Measurements from ENCODE around the gene FSCN2.
"Not testable (repeated sequence)": the region's sequence is repeated elsewhere in the genome, so short reads cannot be mapped to it uniquely, and the experiment has no call there.

FSCN2 gene

DNA sequence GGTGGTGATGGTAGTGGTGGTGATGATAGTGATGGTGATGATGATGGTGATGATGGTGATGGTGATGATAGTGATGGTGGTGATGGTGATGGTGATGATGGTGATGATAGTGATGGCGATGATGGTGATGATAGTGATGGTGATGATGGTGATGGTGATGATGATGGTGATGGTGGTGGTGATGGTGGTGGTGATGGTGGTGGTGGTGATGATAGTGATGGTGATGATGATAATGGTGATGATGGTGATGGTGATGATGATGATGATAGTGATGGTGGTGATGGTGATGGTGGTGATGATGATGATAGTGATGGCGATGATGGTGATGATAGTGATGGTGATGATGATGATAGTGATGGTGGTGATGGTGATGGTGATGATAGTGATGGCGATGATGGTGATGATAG, 3.8 kb downstream of the FSCN2 start:
- H3K4me1 ChIP-seq (ENCODE audit: insufficient read depth, low read length); H3K9me3 ChIP-seq (ENCODE audit: low read length); H2AFZ ChIP-seq (ENCODE audit: low read depth, low read length); H3K27me3 ChIP-seq (ENCODE audit: insufficient read depth, low read length); H3K4me3 ChIP-seq (ENCODE audit: low read length); H3K36me3 ChIP-seq (ENCODE audit: insufficient read depth, low read length): not testable (repeated sequence)

GRCh38 chr17:81532490-81533287, 4.5 kb downstream of the FSCN2 start:
- Histone ChIP-seq H3K9me3 (ENCODE audit: low read length) (peaks cover 3% of the 10 kb centered on the region), H3K27me3 (ENCODE audit: insufficient read depth, low read length) (peaks cover under 1% of the 10 kb centered on the region), H2AFZ (ENCODE audit: low read depth, low read length) (no peak overlapping the region), H3K4me1 (ENCODE audit: insufficient read depth, low read length) (no peaks in the 10 kb centered on the region), H3K4me3 (ENCODE audit: low read length) (no peak overlapping the region), H3K36me3 (ENCODE audit: insufficient read depth, low read length) (no peaks in the 10 kb centered on the region)

GRCh38 chr17:81533339-81534141, 5.4 kb downstream of the FSCN2 start:
- Histone ChIP-seq H3K36me3 (ENCODE audit: insufficient read depth, low read length) (no peaks in the 10 kb centered on the region), H3K27me3 (ENCODE audit: insufficient read depth, low read length) (no peaks in the 10 kb centered on the region), H3K9me3 (ENCODE audit: low read length) (peaks cover 3% of the 10 kb centered on the region)

GRCh38 chr17:81534157-81535006, 6.2 kb downstream of the FSCN2 start:
- Histone ChIP-seq H3K27me3 (ENCODE audit: insufficient read depth, low read length) (no peaks in the 10 kb centered on the region), H3K36me3 (ENCODE audit: insufficient read depth, low read length) (no peaks in the 10 kb centered on the region), H3K4me3 (ENCODE audit: low read length) (no peak overlapping the region), H3K4me1 (ENCODE audit: insufficient read depth, low read length) (peaks cover 4% of the 10 kb centered on the region), H2AFZ (ENCODE audit: low read depth, low read length) (no peak overlapping the region), H3K9me3 (ENCODE audit: low read length) (peaks cover 3% of the 10 kb centered on the region)

More at GRCh38 chr17:81533339-81534141, 5.4 kb downstream of the FSCN2 start:
- Histone ChIP-seq H3K4me3 (ENCODE audit: low read length) (no peak overlapping the region), H2AFZ (ENCODE audit: low read depth, low read length) (no peak overlapping the region), H3K4me1 (ENCODE audit: insufficient read depth, low read length) (peaks cover 4% of the 10 kb centered on the region)

GRCh38 chr17:81535007-81535328, 6.8 kb downstream of the FSCN2 start:
- no peaks in the 10 kb centered on the region for H3K27me3 ChIP-seq (ENCODE audit: insufficient read depth, low read length)

DNA sequence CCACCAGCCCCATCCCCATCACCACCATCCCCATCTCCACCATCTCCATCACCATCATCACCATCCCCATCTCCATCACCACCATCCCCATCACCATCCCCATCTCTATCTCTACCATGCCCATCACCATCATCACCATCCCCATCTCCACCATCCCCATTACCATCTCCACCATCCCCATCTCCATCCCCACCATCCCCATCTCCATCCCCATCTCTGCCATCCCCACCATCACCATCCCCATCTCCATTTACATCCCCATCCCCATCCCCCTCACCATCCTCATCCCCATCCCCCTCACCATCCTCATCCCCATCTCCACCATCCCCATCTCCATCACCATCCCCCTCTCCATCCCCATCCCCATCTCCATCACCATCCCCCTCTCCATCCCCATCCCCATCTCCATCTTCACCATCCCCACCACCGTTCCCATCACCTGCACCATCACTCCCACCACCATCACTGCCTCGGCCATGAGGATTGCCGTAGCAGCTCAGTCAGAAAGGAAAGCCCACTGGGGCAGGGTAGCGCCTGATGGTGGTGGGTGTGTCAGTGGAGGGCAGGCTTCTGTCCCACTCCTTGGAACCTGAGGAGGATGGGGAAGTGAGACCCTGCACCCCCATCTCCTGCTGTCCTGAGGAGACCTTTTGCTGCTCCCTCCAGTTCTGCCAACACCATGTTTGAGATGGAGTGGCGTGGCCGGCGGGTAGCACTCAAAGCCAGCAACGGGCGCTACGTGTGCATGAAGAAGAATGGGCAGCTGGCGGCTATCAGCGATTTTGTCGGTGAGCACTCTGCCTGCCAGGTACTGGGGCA, 7.5 kb downstream of the FSCN2 start:
- H3K4me3 ChIP-seq (ENCODE audit: low read length), result no peak overlapping the region
- no peak overlapping the region for H2AFZ ChIP-seq (ENCODE audit: low read depth, low read length)
- peaks cover 7% of the 10 kb centered on the region for H3K36me3 ChIP-seq (ENCODE audit: insufficient read depth, low read length)
- no peaks in the 10 kb centered on the region for H3K27me3 ChIP-seq (ENCODE audit: insufficient read depth, low read length)
- peaks cover 3% of the 10 kb centered on the region for H3K9me3 ChIP-seq (ENCODE audit: low read length)
- H3K4me1 ChIP-seq (ENCODE audit: insufficient read depth, low read length), result peaks cover 4% of the 10 kb centered on the region

More at GRCh38 chr17:81535007-81535328, 6.8 kb downstream of the FSCN2 start:
- Histone ChIP-seq H2AFZ (ENCODE audit: low read depth, low read length) (no peak overlapping the region), H3K4me3 (ENCODE audit: low read length) (no peak overlapping the region), H3K9me3 (ENCODE audit: low read length) (peaks cover 3% of the 10 kb centered on the region), H3K4me1 (ENCODE audit: insufficient read depth, low read length) (peaks cover 4% of the 10 kb centered on the region), H3K36me3 (ENCODE audit: insufficient read depth, low read length) (peaks cover 5% of the 10 kb centered on the region)

GRCh38 chr17:81536299-81537290, 8.4 kb downstream of the FSCN2 start:
- H3K27me3 ChIP-seq (ENCODE audit: insufficient read depth, low read length), result no peaks in the 10 kb centered on the region

DNA sequence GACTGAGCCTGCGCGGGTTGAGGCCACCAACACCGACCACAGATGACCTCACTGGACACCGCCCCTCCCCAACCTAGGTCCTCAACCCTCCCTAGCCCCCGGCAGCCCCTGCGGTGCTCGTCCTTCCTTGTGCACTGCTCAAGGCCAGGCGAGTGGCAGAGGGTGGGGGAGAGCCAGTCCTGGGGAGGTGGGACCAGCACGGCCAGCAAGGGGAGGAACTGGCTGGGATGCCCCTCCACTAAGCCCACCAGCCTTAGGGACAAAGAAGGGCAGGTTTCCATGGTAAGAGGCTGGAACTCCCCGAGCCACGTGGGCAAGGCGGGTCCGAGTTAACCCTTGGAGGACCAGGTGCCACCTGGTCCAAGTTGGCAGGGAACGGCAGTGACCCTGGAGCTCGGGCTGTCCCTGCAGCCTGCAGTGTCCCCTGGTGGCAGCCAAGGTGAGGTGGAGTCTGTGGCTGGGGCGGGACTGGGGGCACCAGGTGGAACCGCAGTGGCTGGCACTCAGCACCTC, 9.2 kb downstream of the FSCN2 start:
- Histone ChIP-seq H3K4me3 (ENCODE audit: low read length) (no peak overlapping the region), H3K4me1 (ENCODE audit: insufficient read depth, low read length) (peaks cover 4% of the 10 kb centered on the region), H3K36me3 (ENCODE audit: insufficient read depth, low read length) (peaks cover 15% of the 10 kb centered on the region), H3K27me3 (ENCODE audit: insufficient read depth, low read length) (no peaks in the 10 kb centered on the region), H3K9me3 (ENCODE audit: low read length) (peaks cover 2% of the 10 kb centered on the region), H2AFZ (ENCODE audit: low read depth, low read length) (no peak overlapping the region)

More at GRCh38 chr17:81536299-81537290, 8.4 kb downstream of the FSCN2 start:
- Histone ChIP-seq H3K36me3 (ENCODE audit: insufficient read depth, low read length) (peaks cover 14% of the 10 kb centered on the region), H2AFZ (ENCODE audit: low read depth, low read length) (no peak overlapping the region), H3K9me3 (ENCODE audit: low read length) (peaks cover 3% of the 10 kb centered on the region), H3K4me1 (ENCODE audit: insufficient read depth, low read length) (peaks cover 4% of the 10 kb centered on the region), H3K4me3 (ENCODE audit: low read length) (no peak overlapping the region)

DNA sequence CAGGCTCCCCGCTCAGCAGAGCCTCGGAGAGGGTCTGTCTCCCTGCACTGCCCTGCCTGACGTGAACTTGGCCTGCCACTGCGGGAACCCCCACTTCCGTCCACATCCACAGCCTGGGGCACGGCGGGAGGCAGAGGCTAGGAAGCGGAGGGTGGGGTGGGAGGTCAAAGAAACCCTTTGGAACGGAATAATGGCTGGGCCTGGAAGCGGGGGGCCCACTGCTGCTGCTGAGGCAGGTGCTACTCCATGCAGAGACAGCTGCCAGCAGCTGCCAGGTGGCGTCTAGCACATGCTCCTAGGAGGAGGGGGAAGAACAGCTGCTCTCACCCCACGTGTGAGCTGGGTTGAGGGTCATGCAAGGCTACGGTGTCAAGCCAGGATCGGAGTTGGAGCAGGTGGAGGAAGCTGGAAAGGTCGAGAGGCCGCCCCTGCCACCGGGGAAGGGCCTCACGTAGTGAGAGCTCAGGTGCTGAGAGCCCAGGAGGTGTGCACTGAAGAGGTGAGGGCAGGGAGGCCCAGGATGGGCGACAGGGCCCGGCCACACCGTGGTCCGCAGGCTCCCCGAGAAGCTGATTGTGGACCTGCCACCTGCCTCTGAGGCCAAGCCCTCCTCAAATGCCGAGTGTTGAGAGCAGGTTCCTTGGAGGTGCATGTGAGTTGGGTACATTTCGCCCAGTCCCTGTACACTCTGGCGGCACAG, 9.8 kb downstream of the FSCN2 start:
- Histone ChIP-seq H3K27me3 (ENCODE audit: insufficient read depth, low read length) (no peaks in the 10 kb centered on the region), H3K36me3 (ENCODE audit: insufficient read depth, low read length) (peaks cover 21% of the 10 kb centered on the region), H2AFZ (ENCODE audit: low read depth, low read length) (no peak overlapping the region), H3K4me1 (ENCODE audit: insufficient read depth, low read length) (peaks cover 4% of the 10 kb centered on the region), H3K4me3 (ENCODE audit: low read length) (no peak overlapping the region), H3K9me3 (ENCODE audit: low read length) (no peaks in the 10 kb centered on the region)

GRCh38 chr17:81538651-81539570, 10.7 kb downstream of the FSCN2 start:
- Histone ChIP-seq H3K4me1 (ENCODE audit: insufficient read depth, low read length) (peaks cover 4% of the 10 kb centered on the region), H2AFZ (ENCODE audit: low read depth, low read length) (no peak overlapping the region), H3K27me3 (ENCODE audit: insufficient read depth, low read length) (no peaks in the 10 kb centered on the region), H3K9me3 (ENCODE audit: low read length) (no peaks in the 10 kb centered on the region), H3K4me3 (ENCODE audit: low read length) (no peak overlapping the region), H3K36me3 (ENCODE audit: insufficient read depth, low read length) (peaks cover 28% of the 10 kb centered on the region)

All from neuron (in vitro differentiated cells).